OCI-LY1 (cell line): Measurements from ENCODE around the gene OSBPL3.

Experiments used
- EZH2 ChIP-seq: fragments of 200-600 bp; sonication (generic), shearing (Covaris generic); IDR thresholded peaks from 2 replicates; pipeline ENCODE4 v1.8.0; 2017; ENCODE audit warnings: borderline replicate concordance, mixed run types, mild to moderate bottlenecking, antibody characterized with exemption, low read length, moderate library complexity, mixed read lengths
- TF ChIP-seq, protein P1 (sequence below): fragments of 200-600 bp; sonication (generic), shearing (Covaris generic); IDR thresholded peaks from 2 replicates; pipeline ENCODE4 v1.5.1; 2017; ENCODE audit warnings: mild to moderate bottlenecking, antibody characterized with exemption, low read length, moderate library complexity, mixed read lengths

DNA sequence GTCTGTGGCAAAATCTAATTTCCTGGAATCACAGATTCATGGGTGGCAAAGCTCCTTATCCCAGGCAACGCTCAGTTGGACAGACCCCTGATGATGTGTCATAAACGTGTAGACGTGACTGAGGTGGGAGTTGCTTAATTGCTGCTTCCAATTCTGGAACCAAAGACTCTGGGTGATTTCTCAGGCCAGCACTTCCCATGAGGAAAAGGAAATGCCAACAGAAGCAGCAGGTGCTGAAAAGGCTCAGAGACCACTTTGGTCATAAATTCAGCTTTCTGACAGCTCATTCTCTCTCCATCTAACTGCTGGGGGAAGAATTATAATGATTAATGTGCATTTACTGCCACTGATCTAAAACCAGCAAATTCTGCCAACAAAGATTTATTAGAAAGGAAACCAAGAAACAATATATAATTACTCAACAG is 88.7 kb downstream of the OSBPL3 start:
- TF ChIP-seq, protein P1, sequence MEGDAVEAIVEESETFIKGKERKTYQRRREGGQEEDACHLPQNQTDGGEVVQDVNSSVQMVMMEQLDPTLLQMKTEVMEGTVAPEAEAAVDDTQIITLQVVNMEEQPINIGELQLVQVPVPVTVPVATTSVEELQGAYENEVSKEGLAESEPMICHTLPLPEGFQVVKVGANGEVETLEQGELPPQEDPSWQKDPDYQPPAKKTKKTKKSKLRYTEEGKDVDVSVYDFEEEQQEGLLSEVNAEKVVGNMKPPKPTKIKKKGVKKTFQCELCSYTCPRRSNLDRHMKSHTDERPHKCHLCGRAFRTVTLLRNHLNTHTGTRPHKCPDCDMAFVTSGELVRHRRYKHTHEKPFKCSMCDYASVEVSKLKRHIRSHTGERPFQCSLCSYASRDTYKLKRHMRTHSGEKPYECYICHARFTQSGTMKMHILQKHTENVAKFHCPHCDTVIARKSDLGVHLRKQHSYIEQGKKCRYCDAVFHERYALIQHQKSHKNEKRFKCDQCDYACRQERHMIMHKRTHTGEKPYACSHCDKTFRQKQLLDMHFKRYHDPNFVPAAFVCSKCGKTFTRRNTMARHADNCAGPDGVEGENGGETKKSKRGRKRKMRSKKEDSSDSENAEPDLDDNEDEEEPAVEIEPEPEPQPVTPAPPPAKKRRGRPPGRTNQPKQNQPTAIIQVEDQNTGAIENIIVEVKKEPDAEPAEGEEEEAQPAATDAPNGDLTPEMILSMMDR: no peak
- TF ChIP-seq EZH2: no peak
